ENCODE measurements around the gene LRP1B.

The LRP1B gene

DNA sequence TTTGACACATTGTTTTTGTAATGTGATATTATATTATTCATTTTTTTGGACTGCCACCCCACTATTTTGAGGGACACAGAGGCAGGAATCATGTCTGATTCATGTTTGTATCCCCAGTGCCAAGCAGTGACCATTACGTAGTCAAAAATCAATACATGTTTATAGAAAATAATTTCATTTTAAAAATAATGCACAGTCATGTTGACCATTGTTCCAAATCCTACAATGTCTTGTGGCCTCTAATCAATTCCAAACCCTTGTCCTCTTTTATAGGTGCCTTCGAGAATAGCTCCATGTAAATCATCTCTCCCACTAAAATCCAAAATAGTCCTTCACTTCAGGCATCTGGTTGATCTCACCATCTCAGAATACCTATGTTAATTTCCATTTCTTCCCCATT lies 454.7 kb downstream of the LRP1B start:
- no peaks in the 10 kb centered on the region for H3K9me3 ChIP-seq (ENCODE audit: low read length)
- H3K36me3 ChIP-seq (ENCODE audit: insufficient read depth, low read length) = no peaks in the 10 kb centered on the region
- H3K79me2 ChIP-seq (ENCODE audit: insufficient read depth, low read length) = no peaks in the 10 kb centered on the region
- no peaks in the 10 kb centered on the region for H3K9me2 ChIP-seq (ENCODE audit: low read depth, low read length)
- H3K4me2 ChIP-seq (ENCODE audit: low read length) = no peak overlapping the region
- no peaks in the 10 kb centered on the region for H3K27me3 ChIP-seq (ENCODE audit: insufficient read depth, low read length)
- H3F3A ChIP-seq (ENCODE audit: insufficient read depth, low read length) = no peaks in the 10 kb centered on the region
- H3K9ac ChIP-seq (ENCODE audit: low read length) = no peak overlapping the region
- H3K4me1 ChIP-seq (ENCODE audit: insufficient read depth, low read length, severe bottlenecking) = no peaks in the 10 kb centered on the region
- TF ChIP-seq, protein P1, sequence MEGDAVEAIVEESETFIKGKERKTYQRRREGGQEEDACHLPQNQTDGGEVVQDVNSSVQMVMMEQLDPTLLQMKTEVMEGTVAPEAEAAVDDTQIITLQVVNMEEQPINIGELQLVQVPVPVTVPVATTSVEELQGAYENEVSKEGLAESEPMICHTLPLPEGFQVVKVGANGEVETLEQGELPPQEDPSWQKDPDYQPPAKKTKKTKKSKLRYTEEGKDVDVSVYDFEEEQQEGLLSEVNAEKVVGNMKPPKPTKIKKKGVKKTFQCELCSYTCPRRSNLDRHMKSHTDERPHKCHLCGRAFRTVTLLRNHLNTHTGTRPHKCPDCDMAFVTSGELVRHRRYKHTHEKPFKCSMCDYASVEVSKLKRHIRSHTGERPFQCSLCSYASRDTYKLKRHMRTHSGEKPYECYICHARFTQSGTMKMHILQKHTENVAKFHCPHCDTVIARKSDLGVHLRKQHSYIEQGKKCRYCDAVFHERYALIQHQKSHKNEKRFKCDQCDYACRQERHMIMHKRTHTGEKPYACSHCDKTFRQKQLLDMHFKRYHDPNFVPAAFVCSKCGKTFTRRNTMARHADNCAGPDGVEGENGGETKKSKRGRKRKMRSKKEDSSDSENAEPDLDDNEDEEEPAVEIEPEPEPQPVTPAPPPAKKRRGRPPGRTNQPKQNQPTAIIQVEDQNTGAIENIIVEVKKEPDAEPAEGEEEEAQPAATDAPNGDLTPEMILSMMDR (IDR thresholded peaks at IDR 0.05; ENCODE audit: low read length) = no peak
- no peak for TF ChIP-seq EZH2 (IDR thresholded peaks at IDR 0.05; ENCODE audit: borderline replicate concordance, low read length)
- H4K20me1 ChIP-seq (ENCODE audit: insufficient read depth, low read length) = no peaks in the 10 kb centered on the region
- no peak overlapping the region for H3K27ac ChIP-seq (ENCODE audit: low read depth, low read length, poor library complexity, severe bottlenecking)
- H2AFZ ChIP-seq (ENCODE audit: low read length) = no peak overlapping the region
- no peak overlapping the region for H3K4me3 ChIP-seq (ENCODE audit: low read depth, low read length, poor library complexity, severe bottlenecking)

DNA sequence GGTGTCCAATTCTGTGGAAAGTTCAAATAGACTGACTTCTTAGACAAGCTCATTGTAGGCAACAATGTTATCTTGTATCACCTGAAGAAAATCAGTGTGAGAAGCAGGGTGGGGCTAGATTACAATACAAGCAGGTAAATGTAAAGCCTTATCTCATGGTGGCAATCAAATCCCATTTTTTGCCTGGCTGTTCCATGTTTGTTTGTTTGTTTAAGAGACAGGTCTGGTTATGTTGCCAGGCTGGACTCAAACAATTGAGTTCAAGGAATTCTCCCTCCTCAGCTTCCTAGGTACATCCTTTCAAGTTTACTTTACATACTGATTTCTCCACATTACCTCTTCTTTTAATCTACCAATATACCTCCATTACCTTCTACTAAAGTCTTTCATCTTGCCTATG lies 464.6 kb downstream of the LRP1B start:
- H3K4me3 ChIP-seq (ENCODE audit: low read depth, low read length, poor library complexity, severe bottlenecking) = no peak overlapping the region
- no peak overlapping the region for H2AFZ ChIP-seq (ENCODE audit: low read length)
- H3F3A ChIP-seq (ENCODE audit: insufficient read depth, low read length) = no peaks in the 10 kb centered on the region
- no peaks in the 10 kb centered on the region for H3K9me3 ChIP-seq (ENCODE audit: low read length)
- TF ChIP-seq, protein P1 (IDR thresholded peaks at IDR 0.05; ENCODE audit: low read length) = no peak
- TF ChIP-seq EZH2 (IDR thresholded peaks at IDR 0.05; ENCODE audit: borderline replicate concordance, low read length) = no peak
- no peaks in the 10 kb centered on the region for H3K27me3 ChIP-seq (ENCODE audit: insufficient read depth, low read length)
- H3K4me1 ChIP-seq (ENCODE audit: insufficient read depth, low read length, severe bottlenecking) = no peaks in the 10 kb centered on the region
- no peak overlapping the region for H3K27ac ChIP-seq (ENCODE audit: low read depth, low read length, poor library complexity, severe bottlenecking)
- no peak overlapping the region for H3K4me2 ChIP-seq (ENCODE audit: low read length)
- no peaks in the 10 kb centered on the region for H4K20me1 ChIP-seq (ENCODE audit: insufficient read depth, low read length)
- no peaks in the 10 kb centered on the region for H3K79me2 ChIP-seq (ENCODE audit: insufficient read depth, low read length)
- H3K9me2 ChIP-seq (ENCODE audit: low read depth, low read length) = no peaks in the 10 kb centered on the region
- H3K36me3 ChIP-seq (ENCODE audit: insufficient read depth, low read length) = no peaks in the 10 kb centered on the region
- no peak overlapping the region for H3K9ac ChIP-seq (ENCODE audit: low read length)

DNA sequence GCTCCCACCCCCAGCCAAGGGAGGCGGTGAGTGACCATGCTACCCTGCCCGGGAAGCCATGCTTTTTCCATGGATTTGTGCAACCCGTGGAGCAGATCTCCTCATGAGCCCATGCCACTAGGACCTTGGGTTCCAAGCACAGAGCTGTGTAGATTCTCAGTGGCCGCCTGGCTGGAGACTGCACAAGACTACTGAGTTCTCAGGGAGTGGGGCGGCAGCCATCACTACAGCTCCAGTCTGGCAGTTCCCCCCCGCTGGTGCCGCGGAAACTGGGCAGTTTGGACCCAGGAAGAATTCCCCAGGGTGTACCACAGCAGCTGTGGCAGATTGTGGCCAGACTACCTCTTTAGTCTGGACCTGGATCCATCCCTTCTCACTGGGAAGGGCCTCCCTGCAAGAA lies 470.6 kb downstream of the LRP1B start:
- Histone ChIP-seq H3K4me2 (ENCODE audit: low read length) (no peak overlapping the region), H3K27ac (ENCODE audit: low read depth, low read length, poor library complexity, severe bottlenecking) (no peak overlapping the region), H3K4me3 (ENCODE audit: low read depth, low read length, poor library complexity, severe bottlenecking) (no peak overlapping the region), H3K9me2 (ENCODE audit: low read depth, low read length) (no peaks in the 10 kb centered on the region), H3K4me1 (ENCODE audit: insufficient read depth, low read length, severe bottlenecking) (no peaks in the 10 kb centered on the region), H3F3A (ENCODE audit: insufficient read depth, low read length) (no peaks in the 10 kb centered on the region), H2AFZ (ENCODE audit: low read length) (no peak overlapping the region), H3K27me3 (ENCODE audit: insufficient read depth, low read length) (no peaks in the 10 kb centered on the region), H4K20me1 (ENCODE audit: insufficient read depth, low read length) (no peaks in the 10 kb centered on the region), H3K9me3 (ENCODE audit: low read length) (no peaks in the 10 kb centered on the region), H3K36me3 (ENCODE audit: insufficient read depth, low read length) (no peaks in the 10 kb centered on the region), H3K79me2 (ENCODE audit: insufficient read depth, low read length) (no peaks in the 10 kb centered on the region), H3K9ac (ENCODE audit: low read length) (no peak overlapping the region)
- TF ChIP-seq EZH2 (IDR thresholded peaks at IDR 0.05; ENCODE audit: borderline replicate concordance, low read length) = no peak
- TF ChIP-seq, protein P1 (IDR thresholded peaks at IDR 0.05; ENCODE audit: low read length) = no peak
